ENCODE data around the gene HBA2.
A peak's percentile ranks its signal among the peaks of the same experiment; 100 is the strongest.
"Not testable (repeated sequence)": the region's sequence is repeated elsewhere in the genome, so short reads cannot be mapped to it uniquely, and the experiment has no call there.

Gene HBA2

DNA sequence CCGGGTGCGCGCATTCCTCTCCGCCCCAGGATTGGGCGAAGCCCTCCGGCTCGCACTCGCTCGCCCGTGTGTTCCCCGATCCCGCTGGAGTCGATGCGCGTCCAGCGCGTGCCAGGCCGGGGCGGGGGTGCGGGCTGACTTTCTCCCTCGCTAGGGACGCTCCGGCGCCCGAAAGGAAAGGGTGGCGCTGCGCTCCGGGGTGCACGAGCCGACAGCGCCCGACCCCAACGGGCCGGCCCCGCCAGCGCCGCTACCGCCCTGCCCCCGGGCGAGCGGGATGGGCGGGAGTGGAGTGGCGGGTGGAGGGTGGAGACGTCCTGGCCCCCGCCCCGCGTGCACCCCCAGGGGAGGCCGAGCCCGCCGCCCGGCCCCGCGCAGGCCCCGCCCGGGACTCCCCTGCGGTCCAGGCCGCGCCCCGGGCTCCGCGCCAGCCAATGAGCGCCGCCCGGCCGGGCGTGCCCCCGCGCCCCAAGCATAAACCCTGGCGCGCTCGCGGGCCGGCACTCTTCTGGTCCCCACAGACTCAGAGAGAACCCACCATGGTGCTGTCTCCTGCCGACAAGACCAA lies at the start of gene HBA2:
HBA2 (plus strand) TSS at position 503 of the 568 bp plus-strand sequence; CDS start at position 540, 37 bp downstream.
- DNase-seq: not testable (repeated sequence)

DNA sequence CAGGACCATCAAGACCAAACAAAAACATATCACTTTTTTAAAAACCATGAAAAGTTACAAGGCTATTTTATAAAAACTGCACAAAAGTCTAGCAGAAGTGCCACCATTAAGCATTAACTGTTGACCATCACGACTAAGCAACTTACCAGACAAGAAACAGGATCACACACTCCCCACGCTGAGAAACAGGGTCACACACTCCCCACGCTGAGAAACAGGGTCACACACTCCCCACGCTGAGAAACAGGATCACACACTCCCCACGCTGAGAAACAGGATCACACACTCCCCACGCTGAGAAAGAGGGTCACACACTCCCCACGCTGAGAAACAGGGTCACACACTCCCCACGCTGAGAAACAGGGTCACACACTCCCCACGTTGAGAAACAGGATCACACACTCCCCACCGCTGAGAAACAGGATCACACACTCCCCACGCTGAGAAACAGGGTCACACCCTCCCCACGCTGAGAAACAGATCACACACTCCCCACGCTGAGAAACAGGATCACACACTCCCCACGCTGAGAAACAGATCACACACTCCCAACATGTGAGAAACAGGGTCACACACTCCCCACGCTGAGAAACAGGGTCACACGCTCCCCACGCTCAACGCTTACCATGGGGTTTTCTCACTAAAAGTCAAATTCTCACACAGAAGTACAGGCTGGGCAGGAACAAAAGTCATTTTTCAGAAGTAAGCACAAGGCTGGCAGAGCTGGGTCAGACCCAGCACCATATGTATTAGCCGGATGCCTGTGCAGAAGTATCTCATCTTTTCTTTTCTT lies 48.9 kb upstream of the HBA2 start:
- DNase-seq: not testable (repeated sequence)

DNA sequence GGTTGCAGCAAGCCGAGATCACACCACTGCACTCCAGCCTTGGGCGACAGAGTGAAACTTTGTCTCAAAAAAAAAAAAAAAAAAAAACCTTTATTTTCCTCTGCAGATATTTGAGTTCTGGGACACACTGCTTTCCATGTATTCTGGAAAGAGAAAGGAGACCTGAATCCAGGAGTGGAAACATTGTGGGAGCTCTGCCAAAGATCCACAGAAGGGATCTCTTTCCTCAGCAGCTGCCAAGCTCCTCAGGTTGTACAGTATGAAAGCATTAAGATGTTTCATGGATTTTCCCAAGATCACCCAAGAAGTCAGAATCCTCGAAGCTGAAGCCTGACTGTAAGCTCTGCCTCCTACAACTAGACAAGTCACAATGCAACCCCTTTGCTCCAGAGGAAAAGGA lies 47.7 kb upstream of the HBA2 start:
- no peak for DNase-seq

DNA sequence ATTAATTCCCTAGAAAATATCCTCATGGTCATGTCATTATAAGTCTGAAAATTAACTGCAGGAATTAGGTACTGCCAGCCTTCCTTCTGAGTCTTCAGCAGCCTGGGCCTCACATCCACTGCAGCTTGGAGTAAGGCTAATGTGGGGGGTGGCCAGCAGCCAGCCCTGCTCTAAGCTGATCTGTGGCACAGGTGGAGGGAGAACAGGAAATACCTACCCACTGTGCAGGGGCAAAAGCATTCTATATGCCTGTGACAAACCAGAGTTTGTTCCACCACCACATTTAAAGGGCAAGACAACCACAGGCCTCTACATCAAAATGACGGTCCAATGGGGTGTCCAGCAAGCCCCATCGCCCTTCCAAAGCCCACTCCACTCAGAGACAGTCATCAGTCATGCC lies 43.6 kb upstream of the HBA2 start:
- DNase-seq: no peak

DNA sequence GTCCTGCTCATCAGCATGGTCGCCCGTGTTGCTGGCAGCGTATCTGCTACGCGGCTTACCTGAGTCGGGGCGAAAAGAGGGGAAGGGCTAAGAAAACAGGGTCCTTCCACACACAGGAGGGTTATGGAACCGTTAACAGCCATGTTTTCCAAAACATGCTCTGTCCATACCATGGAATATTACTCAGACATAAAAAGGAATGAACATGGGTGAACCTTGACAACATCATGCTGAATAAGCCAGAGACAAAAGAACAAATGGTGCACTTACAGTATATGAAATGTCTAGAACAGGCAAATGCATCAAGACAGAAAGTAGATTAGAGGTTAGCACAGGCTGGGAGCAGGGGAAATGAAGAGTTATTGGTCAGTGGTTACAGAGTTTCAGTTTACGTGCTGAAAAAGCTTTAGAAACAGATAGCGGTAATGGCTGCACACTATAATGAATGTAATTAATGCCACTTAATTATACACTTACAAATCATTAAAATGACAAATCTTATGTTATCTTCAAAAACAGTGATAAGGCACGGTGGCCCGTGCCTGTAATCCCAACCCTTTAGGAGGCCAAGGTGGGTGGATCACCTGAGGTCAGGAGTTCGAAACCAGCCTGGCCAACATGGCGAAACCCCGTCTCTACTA lies 42.0 kb upstream of the HBA2 start:
- no peak for DNase-seq

DNA sequence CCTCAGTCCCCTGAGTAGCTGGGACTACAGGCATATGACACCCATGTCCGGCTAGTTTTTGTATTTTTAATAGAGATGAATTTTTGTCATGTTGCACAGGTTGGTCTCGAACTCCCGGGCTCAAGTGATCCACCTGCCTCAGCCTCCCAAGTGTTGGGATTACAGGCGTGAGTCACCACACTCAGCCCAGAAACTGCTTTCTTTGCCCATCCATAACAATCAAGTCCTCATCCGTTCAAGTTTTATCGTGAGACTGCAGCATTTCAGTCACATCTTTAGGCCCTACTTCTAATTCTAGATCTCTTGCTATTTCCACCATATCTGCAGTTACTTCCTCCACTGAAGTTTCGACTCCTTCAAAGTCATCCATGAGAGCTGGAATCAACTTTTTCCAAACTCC lies 40.6 kb upstream of the HBA2 start:
- DNase-seq: no peak

DNA sequence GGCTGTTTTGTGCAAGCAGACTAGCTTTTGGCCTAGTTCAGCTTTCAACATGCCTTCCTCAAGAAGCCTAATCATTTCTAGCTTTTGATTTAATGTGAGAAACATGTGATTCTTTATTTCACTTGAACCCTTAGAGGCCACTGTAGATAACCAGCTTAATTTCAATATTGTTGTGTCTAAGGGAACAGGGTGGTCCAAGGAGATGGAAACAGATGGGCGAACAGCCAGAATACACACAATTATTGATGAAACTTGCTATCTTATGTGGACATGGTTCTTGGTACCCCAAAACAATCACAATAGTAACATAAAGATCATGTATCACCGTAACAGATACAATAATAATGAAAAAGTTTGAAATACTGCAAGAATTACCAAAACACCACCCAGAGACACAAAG lies 39.0 kb upstream of the HBA2 start:
- no peak for DNase-seq

DNA sequence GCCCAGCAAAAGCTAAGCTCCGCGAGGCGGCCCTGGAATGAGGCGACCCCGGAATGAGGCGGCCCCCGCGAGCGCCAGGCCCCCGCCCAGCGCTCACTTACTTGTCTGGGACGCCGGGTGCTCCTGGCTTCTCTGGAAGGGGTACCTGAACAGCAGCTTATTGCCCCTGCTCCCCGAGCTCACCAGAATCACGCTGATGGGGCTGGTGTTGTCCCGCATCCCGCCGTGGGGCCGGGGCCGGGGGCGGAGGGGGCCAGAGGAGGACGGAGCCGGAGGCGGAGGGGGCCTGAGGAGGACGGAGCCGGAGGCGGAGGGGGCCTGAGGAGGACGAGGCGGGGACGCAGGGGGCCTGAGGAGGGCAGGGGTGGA lies 34.6 kb upstream of the HBA2 start:
- DNase-seq: peak in 3 of 58 donors; percentile 15 to 27 (median 22)

DNA sequence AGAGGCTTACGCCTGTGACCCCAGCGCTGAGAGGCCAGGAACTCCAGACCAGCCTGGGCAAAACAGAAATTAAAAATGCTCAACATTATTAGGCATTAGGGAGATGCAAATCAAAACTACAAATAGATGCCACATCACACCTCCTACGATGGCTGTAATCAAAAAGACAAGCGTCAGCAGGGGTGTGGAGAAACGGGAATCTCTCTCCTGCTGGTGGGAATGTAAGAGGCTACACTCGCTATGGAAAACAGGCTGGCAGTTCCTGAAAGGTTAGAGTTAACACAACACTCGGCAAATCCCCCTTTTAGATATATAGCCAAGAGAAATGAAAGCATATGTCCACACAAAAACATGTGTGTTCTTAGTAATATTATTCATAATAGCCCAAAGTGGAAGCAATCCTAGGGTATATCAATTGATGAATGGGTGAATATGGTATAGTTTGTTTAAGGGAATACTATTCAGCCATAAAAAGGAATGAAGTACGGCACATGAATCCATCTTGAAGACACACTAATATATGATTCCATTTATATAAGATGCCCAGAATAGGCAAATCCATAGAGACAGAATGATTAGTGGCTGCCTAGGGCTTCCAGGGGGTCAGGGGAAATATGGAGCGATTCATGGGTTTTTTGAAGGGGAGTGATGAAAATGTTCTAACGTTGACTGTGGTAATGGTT lies 32.4 kb upstream of the HBA2 start:
- DNase-seq: no peak

DNA sequence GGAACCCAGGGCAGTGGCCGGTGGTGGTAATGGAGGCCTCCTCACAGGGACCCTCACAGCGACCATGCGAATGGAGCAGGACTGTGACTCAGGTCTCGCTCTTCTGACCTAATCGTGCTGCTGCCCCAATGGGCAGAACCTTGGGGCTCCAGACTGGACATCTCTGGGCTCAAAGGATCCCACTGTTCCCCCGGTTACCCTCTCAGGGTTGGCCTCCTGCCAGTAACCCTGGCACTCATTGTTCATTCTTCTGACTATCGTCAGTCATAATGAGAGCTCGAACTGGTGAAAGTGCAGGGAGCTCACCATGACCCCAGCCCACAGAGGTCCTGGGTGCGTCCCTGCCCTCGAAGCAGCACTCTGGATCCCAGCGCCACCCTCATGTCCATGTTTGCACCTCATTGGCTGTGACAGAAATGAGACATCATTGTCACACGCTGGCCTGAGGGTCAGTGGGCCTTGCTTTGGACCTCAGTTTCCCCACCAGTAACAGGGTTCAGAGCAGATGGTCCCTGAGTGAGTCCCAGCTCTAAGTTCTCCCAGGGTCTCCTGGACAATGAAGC lies 30.2 kb upstream of the HBA2 start:
- DNase-seq: peak in 11 of 58 donors; percentile 6 to 54 (median 19)

DNA sequence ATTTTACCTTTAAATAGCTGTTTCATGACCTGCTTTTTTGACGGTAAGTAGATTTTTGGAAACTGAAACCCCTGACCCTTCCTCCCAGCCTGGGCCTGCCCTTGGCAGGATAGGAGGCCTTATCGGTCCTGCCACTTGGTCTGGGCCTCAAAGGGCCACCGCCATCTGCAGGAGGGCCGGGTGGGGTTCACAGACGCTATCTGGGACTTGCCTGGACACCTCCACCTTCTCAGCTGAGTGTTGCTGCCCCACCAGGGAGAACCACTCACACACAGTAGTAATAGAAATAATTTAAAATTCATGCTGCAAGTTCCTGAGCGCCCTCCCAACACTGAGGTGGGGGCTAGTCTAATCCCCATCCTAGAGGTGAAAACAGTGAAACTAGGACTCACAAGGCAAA lies 29.6 kb upstream of the HBA2 start:
- no peak for DNase-seq

DNA sequence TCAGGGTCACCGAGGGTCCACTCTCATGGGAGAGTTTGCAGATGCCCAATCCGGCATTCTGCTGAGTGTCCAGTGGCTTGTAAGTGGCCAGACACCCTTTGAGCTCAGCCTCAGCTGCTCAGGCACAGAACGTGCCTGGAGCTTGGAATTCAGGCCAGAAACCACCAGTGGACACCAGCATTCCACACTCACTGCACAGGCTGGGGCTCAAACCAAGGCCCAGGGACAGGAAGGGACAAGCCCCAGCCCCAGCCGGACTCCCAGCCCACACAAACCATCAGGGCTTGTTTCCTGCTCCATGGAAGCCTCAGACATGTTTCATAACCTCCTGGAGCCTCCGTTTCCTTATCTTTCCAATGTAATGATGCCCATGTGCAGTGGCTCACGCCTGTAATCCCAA lies 29.2 kb upstream of the HBA2 start:
- no peak for DNase-seq

DNA sequence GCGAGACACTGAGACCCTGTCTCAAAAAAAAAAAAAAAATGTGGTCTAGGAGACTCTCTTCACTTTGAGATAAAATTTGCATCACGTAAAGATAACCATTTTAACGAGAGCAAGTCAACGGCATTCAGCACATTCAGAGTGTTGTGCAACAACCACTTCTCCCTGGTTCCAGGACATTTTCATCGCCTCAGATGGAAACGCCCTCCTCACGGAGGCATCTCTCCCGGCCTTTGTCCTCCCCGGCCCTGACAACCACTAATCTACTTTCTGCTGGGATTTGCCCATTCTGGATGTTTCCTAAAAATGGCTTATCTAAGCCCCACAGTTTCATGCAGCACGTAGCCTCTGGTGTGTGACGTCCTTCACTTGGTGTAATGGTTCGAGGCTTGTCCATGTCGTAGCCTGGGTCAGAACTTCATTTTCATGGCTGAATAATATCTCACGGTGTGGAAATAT lies 27.9 kb upstream of the HBA2 start:
- DNase-seq: no peak

DNA sequence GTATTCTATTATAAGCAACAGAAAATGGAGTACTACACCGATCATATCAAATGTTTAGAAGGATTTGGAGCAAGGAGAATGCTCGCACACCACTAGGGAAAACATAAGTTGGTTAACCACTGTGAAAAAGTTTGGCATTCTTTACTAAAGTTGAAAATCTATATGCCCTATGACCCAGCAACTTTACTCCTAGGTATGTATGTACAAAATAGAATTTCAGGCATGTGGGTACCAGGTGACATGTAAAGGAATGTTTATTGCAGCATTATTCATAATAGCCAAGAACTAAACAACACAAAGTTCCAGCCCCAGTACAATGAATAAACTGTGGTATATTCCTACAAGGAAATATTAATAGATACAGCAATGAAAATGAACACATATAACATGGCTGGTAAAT lies 26.0 kb upstream of the HBA2 start:
- no peak for DNase-seq

DNA sequence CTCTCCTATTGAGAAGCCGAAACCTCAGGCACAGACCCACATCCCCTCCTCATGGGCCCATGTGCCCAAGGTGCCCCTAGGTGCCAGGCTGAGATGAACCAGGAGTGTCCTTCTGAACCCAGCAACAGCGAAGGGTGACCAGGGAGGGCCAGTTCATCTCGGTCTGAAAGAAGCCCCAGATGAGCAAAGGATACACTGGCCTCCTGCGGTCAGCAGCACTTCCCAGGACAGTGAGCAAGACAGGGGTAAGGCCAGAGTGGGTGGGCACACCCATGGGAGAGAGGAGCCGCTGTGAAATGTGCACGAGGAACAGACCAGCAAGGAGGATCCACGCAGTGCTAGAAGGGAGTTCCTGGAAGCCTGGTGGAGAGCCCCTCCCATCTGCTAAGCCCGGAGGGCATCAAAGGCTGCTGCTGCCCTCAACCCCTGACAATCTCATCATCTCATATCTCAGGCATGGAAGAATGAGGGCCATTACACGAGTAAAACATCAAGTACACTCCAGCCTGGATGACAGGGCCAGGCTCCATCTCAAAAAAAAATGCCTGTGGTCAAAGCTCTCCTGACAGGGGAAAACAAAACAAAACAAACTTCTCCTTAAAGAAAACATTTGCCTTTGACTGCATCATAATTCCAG lies 23.5 kb upstream of the HBA2 start:
- DNase-seq: no peak

DNA sequence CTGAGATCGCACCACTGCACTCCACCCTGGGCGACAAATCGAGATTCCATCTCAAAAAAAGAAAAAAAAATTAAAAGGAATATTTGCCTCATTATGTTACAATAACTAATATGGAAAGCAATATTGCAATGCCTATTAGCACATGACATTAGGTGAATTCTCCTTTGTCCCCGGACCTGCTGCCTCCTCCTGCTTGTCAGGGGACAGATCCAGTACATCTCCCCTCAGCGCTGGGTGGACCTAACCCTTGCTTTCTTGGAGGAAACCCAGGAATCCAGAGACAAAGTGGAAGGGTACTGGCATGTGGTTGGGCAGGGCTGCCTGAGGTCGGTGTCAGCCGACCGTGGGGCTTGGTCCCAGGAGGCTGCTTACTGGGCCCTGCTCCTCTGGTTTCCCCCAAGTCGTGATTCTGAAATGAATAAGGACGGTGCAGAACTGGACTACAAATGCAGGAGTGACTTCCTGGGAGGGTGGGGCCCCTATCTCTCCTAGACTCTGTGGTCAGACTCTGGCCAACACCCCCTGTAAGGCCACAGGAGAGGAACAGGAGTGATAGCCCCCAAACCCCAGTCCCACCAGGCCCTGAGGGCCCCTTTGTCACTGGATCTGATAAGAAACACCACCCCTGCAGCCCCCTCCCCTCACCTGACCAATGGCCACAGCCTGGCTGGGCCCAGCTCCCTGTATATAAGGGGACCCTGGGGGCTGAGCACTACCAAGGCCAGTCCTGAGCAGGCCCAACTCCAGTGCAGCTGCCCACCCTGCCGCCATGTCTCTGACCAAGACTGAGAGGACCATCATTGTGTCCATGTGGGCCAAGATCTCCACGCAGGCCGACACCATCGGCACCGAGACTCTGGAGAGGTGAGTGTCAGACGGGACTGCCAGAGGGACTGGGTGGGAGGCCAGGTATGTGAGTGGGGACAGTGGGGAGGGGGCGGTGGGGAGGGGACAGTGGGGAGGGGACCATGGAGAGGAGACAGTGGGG lies 20.2 kb upstream of the HBA2 start, which contains the start of gene HBZ:
HBZ (plus strand) TSS at position 504 of the 988 bp plus-strand sequence; CDS start at position 770, 266 bp downstream.
- no peak for DNase-seq

DNA sequence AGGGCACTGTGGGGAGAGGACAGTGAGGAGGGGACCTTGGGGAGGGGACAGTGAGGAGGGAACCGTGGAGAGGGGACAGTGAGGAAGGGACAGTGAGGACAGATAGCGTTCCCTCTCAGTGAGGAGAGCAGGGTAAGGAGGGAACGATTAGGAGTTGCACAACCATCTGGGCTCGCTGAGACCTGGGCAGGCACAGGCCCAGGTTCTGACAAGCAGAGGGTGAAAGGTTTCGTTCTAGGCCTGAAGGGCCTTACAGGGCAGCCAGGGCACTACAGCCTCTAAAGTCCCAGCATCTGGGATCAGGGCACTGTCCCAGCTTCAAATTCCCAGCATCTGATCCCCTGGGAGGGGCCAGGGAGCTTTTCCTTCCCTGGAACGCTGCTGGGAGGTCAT lies 19.6 kb upstream of the HBA2 start:
- DNase-seq: not testable (repeated sequence)

DNA sequence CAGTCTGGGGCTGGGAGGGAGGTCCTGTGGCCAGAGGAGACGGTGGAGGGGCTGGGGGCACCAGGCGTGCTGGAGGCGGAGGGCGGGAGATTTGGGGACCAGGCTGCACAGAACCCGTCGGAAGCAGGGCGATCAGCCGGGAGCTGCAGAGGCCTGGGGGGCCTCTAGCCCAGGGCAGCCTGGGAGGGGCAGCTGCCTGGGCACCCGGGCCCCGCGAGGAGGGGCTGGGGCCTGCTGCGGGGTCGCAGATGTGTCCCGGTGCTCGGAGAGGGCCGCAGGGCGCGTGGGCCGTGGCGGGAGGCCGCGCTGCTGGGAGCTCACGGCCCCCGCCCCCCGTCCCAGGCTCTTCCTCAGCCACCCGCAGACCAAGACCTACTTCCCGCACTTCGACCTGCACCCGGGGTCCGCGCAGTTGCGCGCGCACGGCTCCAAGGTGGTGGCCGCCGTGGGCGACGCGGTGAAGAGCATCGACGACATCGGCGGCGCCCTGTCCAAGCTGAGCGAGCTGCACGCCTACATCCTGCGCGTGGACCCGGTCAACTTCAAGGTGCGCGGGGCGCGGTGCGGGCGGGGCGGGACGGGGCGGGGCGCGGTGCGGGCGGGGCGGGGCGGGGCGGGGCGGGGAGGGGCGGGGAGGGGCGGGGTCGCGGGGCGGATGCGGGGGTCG lies 19.0 kb upstream of the HBA2 start:
- not testable (repeated sequence) for DNase-seq

Data from anterior cingulate cortex (tissue), 58 donors.